Activated T-cell treated with anti-CD3 and anti-CD28 coated beads, Interleukin-2, amount 50 U/mL, for 24 hours (primary cell): ENCODE results near the gene MYLK.

Source experiments
- DNase-seq: peaks from one replicate; pipeline ENCODE4 v3.0.0-alpha.2; 2020
- H3K27ac Mint-ChIP-seq: 2 replicates; pipeline ENCODE4 v1.8.0; 2020; ENCODE audit warnings: mild to moderate bottlenecking, mixed read lengths
- H3K27me3 Mint-ChIP-seq: 2 replicates; pipeline ENCODE4 v1.8.0; 2020; ENCODE audit warnings: mixed read lengths
- H3K36me3 Mint-ChIP-seq: 2 replicates; pipeline ENCODE4 v1.8.0; 2020; ENCODE audit warnings: low read depth, mixed read lengths
- H3K4me1 Mint-ChIP-seq: 2 replicates; pipeline ENCODE4 v1.8.0; 2020; ENCODE audit warnings: low read depth, mixed read lengths
- H3K4me3 Mint-ChIP-seq: 2 replicates; pipeline ENCODE4 v1.8.0; 2020; ENCODE audit warnings: mild to moderate bottlenecking, moderate library complexity, mixed read lengths
- H3K9me3 Mint-ChIP-seq: 2 replicates; pipeline ENCODE4 v1.8.0; 2020; ENCODE audit warnings: mixed read lengths

The MYLK gene

DNA sequence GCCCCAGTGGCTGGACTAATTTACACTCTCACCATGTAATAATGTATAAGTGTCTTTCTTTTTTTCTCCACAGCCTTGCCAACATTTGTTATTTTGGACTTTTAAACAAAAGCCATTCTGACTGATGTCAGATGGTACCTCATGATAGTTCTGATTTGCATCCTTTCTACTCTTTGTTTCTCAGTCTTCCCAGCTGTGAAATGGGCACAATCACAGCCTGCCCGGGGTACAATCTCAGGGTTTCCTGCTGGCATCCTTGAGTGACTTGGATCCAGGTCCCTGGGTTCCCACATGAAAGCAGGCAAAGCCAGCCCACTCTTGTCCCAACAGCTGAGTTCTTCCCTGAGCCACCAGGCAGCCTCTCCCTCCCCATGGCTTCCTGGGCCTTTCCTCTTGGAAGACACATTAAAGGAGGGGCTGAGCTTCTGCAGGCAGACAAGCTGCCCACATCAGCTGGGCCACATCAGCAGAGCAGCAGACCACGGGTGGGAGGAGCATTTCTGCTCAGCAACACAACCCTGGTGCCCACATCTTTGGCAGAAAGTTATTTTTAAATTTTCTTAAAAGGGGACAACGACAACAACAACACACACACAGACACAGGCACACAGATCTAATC, 82.0 kb downstream of the MYLK start:
- H3K27ac Mint-ChIP-seq = no peak overlapping the region
- no peaks in the 10 kb centered on the region for H3K9me3 Mint-ChIP-seq
- H3K36me3 Mint-ChIP-seq = no peaks in the 10 kb centered on the region
- H3K4me3 Mint-ChIP-seq = no peak overlapping the region
- H3K27me3 Mint-ChIP-seq = peaks cover 5% of the 10 kb centered on the region
- no peaks in the 10 kb centered on the region for H3K4me1 Mint-ChIP-seq
- DNase-seq = no peak

DNA sequence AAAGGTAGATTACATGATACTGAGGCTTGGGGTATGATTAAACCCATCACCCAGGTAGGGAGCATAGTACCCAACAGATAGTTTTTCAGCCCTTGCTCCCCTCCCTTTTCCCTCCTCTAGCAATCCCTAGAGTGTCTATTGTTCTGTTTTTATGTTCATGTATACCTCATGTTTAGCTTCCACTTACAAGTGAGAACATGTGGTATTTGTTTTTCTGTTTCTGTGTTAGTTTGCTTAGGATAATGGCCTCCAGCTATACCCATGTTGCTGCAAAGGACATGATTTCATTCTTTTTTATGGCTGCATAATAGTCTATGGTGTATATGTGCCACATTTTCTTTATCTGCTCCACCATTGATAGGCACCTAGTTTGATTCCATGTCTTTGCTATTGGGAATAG, 82.7 kb downstream of the MYLK start:
- H3K9me3 Mint-ChIP-seq = no peaks in the 10 kb centered on the region
- DNase-seq = no peak
- H3K27ac Mint-ChIP-seq = no peak overlapping the region
- no peaks in the 10 kb centered on the region for H3K36me3 Mint-ChIP-seq
- no peak overlapping the region for H3K4me3 Mint-ChIP-seq
- H3K27me3 Mint-ChIP-seq = peaks cover 5% of the 10 kb centered on the region
- H3K4me1 Mint-ChIP-seq = no peaks in the 10 kb centered on the region

DNA sequence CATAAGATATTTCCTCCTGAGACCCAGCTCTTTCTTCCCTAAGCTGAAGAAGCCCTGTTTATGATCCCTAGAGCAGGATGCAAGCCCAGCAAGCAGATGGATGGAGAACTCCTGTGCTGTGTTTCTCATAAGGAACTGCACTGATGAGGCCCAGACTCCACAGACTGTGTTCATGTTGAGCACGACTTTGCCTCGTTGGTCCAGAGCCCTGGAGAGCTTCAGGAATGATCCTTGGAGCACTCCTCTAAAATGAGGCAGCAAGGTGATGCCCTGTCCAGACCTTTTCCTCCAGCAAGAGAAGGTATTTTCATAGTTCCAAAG, 83.8 kb downstream of the MYLK start:
- no peaks in the 10 kb centered on the region for H3K4me1 Mint-ChIP-seq
- no peak overlapping the region for H3K27ac Mint-ChIP-seq
- H3K27me3 Mint-ChIP-seq = peaks cover 5% of the 10 kb centered on the region

DNA sequence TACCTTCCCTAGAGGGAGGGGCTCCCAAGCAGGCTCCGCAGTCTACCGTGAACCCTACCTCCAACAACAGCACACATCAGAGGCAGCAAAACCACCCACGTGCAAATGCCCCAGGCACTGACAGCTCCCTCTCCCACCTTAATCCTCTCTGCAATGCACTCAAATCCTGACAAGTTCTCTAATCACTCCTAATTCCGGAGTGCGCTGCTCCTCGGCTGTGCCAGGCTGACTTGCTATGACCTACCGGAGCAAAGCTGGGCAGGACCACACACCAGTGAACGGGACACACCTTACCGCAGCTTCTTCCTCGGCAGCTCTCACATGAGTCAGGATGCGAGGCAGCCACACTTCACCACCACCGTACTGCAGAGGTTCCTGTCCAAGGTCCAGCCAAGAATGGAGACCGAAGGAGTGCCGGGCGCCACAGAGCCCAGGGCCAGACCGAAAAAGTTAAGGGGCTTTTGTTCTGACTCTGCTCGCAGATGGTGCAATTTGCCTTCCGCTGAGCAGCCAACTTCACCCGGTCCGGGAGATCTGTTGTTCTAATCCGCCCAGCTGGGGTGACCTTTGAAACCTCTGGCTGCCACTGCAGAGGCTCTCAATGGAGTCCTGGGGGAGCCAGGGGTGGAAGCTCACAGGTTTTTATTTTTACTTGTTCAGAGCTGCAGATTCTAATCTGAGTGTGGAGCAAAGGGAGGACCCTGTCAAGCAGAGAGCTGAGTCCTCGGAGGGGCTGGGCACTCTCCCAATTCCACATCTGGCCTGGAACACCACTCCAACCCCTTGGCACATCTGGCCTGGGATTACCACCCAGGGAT, 84.4 kb downstream of the MYLK start:
- peaks cover 5% of the 10 kb centered on the region for H3K27me3 Mint-ChIP-seq
- DNase-seq = no peak
- no peaks in the 10 kb centered on the region for H3K9me3 Mint-ChIP-seq
- no peak overlapping the region for H3K27ac Mint-ChIP-seq
- H3K36me3 Mint-ChIP-seq = no peaks in the 10 kb centered on the region
- H3K4me1 Mint-ChIP-seq = no peaks in the 10 kb centered on the region
- no peak overlapping the region for H3K4me3 Mint-ChIP-seq

More for the DNA sequence above, 83.8 kb downstream of the MYLK start:
- Mint-ChIP-seq H3K4me3 (no peak overlapping the region), H3K36me3 (no peaks in the 10 kb centered on the region), H3K9me3 (no peaks in the 10 kb centered on the region)
- DNase-seq = no peak

DNA sequence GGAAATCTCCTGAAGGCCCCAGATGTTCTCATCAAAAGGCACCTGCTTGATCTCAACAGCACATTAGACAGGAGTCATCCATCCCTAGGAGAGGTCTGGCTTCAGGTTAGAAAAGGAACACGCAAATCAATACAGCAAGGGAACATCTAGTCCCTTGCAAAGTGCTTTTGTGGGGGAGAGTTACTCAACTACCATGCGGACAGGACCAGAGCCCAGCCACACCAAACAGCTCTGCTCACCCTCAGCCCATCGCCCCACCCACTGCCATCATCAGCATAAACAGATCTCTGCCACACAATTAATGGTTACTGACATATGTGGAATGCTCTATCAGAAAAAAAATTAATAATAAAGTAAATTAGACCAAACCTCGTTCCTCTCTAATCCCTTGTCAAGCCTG, 85.6 kb downstream of the MYLK start:
- peaks cover 3% of the 10 kb centered on the region for H3K27me3 Mint-ChIP-seq
- H3K4me1 Mint-ChIP-seq = no peaks in the 10 kb centered on the region

DNA sequence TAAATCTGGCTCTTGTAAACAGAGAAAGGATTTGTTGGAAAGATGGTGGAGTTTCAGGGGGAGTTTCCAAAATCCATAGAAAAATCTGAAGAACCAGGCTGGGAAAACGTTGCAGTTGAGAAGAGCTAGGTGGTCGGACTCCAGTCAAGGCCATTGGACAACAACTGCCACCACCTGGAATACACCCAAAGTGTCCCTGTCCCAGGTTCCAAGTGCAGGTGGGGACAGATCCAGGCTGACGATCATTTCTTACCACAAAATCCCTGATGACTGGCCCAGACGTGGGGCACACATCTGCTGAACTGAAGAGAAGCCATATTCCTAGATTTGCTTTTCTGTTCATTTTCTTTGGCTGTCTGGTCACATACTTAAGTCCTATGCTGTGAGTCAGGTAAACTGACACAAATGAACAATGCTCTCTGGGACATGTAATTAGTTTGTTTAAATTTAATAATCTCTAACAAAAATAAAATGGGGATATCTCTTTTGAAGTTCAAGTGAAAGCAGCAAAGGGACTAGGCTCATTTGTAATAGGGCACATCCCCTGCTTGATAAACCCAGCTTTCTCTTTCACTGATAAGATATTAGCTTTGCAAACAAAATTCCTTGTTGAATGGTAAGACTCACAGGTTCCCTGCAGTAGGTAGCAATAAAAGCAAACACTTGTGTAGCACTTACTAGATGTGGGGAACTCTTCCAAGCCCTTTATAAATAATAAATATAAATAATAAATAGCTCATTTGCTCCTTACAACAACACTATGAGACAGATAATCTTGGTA, 88.5 kb downstream of the MYLK start:
- Mint-ChIP-seq H3K4me1 (no peaks in the 10 kb centered on the region), H3K9me3 (no peaks in the 10 kb centered on the region), H3K27me3 (peaks cover 16% of the 10 kb centered on the region), H3K36me3 (no peaks in the 10 kb centered on the region), H3K4me3 (no peak overlapping the region), H3K27ac (no peak overlapping the region)
- no peak for DNase-seq

More for the DNA sequence above, 85.6 kb downstream of the MYLK start:
- no peak overlapping the region for H3K27ac Mint-ChIP-seq
- no peak for DNase-seq
- no peak overlapping the region for H3K4me3 Mint-ChIP-seq
- no peaks in the 10 kb centered on the region for H3K9me3 Mint-ChIP-seq
- no peaks in the 10 kb centered on the region for H3K36me3 Mint-ChIP-seq

DNA sequence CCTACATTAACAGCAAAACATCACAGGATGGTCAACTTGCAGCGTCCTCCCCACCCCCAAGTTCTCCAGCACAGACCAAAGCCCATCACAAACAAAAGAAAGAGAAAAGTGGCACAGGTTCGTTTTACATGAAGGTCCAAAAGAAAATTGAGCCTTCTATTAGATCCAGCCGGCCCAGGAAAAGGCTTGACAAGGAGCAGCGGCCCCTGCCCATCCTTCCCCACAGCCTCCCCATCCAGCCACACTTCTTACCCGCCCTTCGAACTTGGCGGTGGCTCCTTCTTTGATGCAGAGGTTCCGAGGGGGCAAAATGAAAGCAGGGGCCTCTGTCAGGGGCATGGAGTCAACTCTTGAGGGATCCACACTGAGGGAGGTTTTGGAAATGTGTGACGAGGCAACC, 90.7 kb downstream of the MYLK start:
- Mint-ChIP-seq H3K27me3 (peaks cover 22% of the 10 kb centered on the region), H3K4me1 (no peaks in the 10 kb centered on the region), H3K9me3 (no peaks in the 10 kb centered on the region), H3K4me3 (no peak overlapping the region), H3K36me3 (no peaks in the 10 kb centered on the region), H3K27ac (no peak overlapping the region)
- no peak for DNase-seq

DNA sequence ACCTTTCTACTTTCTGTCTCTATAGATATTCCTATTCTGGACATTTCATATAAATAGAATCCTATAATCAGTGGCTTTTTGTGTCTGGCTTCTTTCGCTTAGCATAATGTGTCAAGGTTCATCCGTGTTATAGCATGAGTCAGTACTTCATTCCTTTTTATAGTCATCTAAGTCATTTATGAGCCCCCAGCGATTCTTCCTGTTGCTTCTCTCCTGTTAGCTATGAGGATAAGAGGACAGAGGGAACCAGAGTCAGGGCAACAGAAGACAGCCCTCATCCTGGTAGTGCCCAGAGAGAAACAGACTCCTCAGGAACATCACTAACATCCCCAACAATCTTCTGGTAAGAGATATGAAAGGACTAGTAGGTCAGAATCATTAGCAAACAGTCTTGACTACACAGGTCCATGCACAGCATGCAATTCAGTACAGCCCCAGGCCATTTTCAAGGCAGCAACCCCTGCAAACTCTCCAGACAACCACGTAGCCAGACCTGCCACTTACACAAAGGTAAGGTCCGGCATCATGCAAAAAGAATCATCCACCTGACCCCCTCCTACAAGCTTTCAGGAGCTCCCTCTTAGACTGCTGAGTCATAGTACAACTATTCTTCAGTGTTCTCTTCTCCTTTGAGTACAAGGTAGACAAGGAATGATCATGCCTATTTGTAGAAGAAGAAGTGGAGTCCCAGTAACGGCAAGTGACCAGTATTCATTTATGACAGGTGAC, 91.5 kb downstream of the MYLK start:
- no peaks in the 10 kb centered on the region for H3K36me3 Mint-ChIP-seq
- DNase-seq = no peak
- H3K27me3 Mint-ChIP-seq = peaks cover 22% of the 10 kb centered on the region

DNA sequence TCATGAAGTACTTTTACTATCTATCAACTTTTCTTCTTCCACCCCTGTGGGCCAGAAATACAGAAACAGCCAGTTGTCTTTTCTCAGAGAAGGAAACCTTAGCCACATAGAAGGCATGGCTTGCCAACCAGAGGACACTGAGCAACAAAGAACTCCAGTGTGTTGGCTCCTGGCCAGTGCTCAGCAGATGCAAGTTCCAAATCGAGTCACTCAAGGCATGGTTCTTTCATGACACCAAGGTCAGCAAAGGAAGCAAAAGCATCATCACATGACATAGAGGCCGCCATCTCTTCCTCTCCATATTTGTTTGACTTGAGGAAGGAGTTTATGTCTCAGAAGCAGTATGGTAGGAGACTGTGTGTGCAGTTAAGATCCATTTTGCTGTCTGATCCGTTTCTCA, 92.2 kb downstream of the MYLK start:
- Mint-ChIP-seq H3K27me3 (peaks cover 22% of the 10 kb centered on the region), H3K4me1 (no peaks in the 10 kb centered on the region), H3K27ac (no peak overlapping the region), H3K4me3 (no peak overlapping the region), H3K9me3 (no peaks in the 10 kb centered on the region), H3K36me3 (no peaks in the 10 kb centered on the region)
- no peak for DNase-seq

More for the DNA sequence above, 91.5 kb downstream of the MYLK start:
- Mint-ChIP-seq H3K9me3 (no peaks in the 10 kb centered on the region), H3K27ac (no peak overlapping the region), H3K4me3 (no peak overlapping the region), H3K4me1 (no peaks in the 10 kb centered on the region)

DNA sequence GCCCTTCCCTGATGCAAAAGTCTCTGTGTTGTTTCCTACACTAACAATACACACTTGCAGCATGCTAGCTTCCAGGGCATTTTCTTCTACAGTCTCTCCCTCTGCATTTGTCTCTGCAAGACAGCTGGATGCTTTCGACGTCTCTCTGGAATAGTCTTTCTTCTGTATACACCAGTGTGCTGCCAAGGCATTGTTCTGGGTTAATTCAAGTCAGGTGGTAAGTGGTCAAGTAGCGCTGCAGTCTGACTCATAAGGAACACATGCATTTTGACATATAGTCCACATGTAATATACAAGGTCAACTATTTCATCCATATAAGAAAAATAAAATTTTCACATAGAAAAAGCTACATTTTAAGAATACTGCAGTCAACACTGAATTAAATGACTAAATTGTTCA, 92.7 kb downstream of the MYLK start:
- DNase-seq = no peak
- no peaks in the 10 kb centered on the region for H3K36me3 Mint-ChIP-seq
- H3K4me3 Mint-ChIP-seq = no peak overlapping the region
- H3K9me3 Mint-ChIP-seq = no peaks in the 10 kb centered on the region
- H3K27me3 Mint-ChIP-seq = peaks cover 22% of the 10 kb centered on the region
- H3K4me1 Mint-ChIP-seq = no peaks in the 10 kb centered on the region
- H3K27ac Mint-ChIP-seq = no peak overlapping the region

DNA sequence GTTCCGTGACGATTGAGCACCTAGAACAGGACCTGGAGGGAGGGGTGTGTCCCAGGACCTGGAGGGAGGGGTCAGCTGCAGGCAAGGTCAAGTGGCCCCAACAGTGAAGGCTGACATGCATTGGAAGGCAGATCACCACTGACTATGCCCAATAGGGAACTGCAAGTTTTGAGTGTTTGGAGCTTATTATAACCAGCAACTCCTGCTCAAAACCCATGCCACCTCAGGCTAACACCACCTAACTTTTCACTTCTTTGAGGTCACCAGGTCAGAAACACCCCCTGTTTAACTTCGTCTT, 93.1 kb downstream of the MYLK start:
- H3K27ac Mint-ChIP-seq = no peak overlapping the region
- H3K27me3 Mint-ChIP-seq = peaks cover 22% of the 10 kb centered on the region
- no peaks in the 10 kb centered on the region for H3K4me1 Mint-ChIP-seq
- no peaks in the 10 kb centered on the region for H3K36me3 Mint-ChIP-seq
- H3K9me3 Mint-ChIP-seq = no peaks in the 10 kb centered on the region
- DNase-seq = no peak
- H3K4me3 Mint-ChIP-seq = no peak overlapping the region

DNA sequence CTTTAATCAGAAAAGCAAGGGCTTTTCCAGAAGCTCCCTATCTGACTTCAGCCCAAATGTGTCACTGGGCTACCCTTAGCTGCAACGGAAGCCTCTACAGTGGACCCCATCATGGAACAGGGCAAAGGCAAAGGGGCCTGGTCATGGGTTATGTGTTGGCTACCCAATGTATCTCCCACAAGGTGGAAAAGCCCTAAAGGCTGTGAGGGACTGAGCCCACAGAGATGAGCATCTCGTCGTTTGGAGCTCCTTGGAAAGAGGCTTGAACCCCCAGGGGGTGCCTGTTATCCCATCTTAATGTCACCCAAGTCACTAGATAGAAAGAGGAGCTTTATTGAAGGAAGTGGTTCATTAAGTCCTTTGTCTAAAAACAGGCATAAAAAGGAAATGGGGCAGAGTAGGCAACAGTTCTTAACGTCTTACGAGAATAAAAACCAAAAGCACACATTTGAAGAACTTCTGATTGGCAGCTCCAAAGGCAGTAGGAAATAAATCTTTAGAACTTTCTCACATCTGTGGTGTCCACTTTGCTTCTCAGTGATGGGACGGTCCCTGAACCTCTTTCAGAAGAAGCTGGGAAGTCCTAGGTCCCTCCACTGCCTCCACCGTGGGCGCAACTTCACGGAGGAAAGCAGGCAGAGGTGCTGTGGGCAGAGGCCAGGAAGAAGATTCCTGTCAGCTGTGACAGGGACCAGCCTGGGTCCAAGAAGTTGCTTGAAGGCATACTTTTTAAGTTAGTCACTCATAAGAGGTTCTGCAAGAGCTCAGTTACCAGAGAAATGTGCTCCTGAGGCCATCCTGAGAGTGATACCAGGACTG, 93.7 kb downstream of the MYLK start:
- no peak overlapping the region for H3K4me3 Mint-ChIP-seq
- no peak for DNase-seq
- no peaks in the 10 kb centered on the region for H3K36me3 Mint-ChIP-seq
- H3K9me3 Mint-ChIP-seq = no peaks in the 10 kb centered on the region
- no peaks in the 10 kb centered on the region for H3K4me1 Mint-ChIP-seq
- no peak overlapping the region for H3K27ac Mint-ChIP-seq
- H3K27me3 Mint-ChIP-seq = peaks cover 22% of the 10 kb centered on the region

DNA sequence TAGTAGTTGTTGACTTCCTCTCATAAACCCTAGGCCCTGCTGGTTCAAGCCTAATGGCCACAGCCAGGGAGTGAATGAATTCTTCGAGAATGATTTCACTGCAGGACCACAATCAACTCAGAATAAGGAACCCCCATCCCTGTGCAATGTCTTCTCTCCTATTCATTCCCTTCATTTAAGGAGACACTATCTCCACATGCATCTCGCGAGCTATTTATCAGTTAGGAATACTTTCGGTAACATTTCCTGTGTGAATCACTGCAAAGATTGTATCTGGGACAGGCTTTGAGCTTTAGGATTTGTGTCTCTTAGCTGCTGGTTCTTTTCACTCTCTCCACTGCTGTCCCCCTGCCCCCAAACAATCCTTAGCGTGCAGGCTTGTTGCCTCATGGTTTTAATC, 94.4 kb downstream of the MYLK start:
- H3K4me3 Mint-ChIP-seq = no peak overlapping the region
- no peaks in the 10 kb centered on the region for H3K9me3 Mint-ChIP-seq
- no peaks in the 10 kb centered on the region for H3K4me1 Mint-ChIP-seq
- no peak for DNase-seq
- no peaks in the 10 kb centered on the region for H3K36me3 Mint-ChIP-seq
- H3K27me3 Mint-ChIP-seq = peaks cover 22% of the 10 kb centered on the region
- H3K27ac Mint-ChIP-seq = no peak overlapping the region

DNA sequence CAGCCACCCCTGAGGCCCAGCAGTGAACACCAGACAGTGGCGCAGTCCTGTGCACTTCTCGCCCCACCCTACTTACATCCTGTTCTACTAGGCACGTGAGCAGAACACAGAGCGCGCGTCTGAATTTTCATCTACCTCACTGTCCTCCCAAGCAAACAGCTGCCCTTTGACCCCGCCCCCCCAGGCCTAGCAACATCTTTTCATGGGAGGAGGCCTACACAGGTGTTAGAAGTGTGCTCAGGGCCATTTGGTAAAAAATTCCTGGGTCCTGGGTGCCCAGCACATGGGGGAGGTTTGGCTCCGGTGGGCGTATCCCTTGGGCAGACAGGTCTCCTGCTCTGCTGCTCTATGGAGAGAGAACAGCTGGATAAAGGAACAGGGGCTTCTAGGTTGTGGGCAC, 95.0 kb downstream of the MYLK start:
- H3K9me3 Mint-ChIP-seq = no peaks in the 10 kb centered on the region
- DNase-seq = no peak
- H3K27me3 Mint-ChIP-seq = peaks cover 22% of the 10 kb centered on the region
- H3K36me3 Mint-ChIP-seq = no peaks in the 10 kb centered on the region
- no peak overlapping the region for H3K4me3 Mint-ChIP-seq
- H3K4me1 Mint-ChIP-seq = no peaks in the 10 kb centered on the region
- H3K27ac Mint-ChIP-seq = no peak overlapping the region
